Neural progenitor cell (in vitro differentiated cells): ENCODE data around the gene FFAR1.

Source experiments
- CTCF ChIP-seq: fragments of 200-600 bp; sonication (generic); IDR thresholded peaks from 2 replicates; pipeline ENCODE4 v1.5.1; 2017; ENCODE audit warnings: antibody characterized with exemption, mild to moderate bottlenecking
- EZH2 ChIP-seq: fragments of 200-600 bp; sonication (generic); IDR thresholded peaks from 2 replicates; pipeline ENCODE4 v1.6.1; 2017; ENCODE audit warnings: antibody characterized with exemption, mild to moderate bottlenecking, moderate library complexity
- EZH2phosphoT487 ChIP-seq: fragments of 200-600 bp; sonication (generic); IDR thresholded peaks from 2 replicates; pipeline ENCODE4 v1.6.1; 2017; ENCODE audit warnings: antibody characterized with exemption

GRCh38 chr19:35320065-35320713 is 27.5 kb upstream of the FFAR1 start:
- TF ChIP-seq CTCF (no peak), EZH2 (no peak), EZH2phosphoT487 (no peak)
